Loucy (cell line): ENCODE results near the gene KCNA2.

ENCODE experiments used
- H2AFZ ChIP-seq: fragments of 200-600 bp; sonication (generic); 2 replicates; pipeline ENCODE4 v1.6.0; 2016; ENCODE audit warnings: antibody characterized with exemption, mild to moderate bottlenecking, low read length, moderate library complexity
- H3F3A ChIP-seq: fragments of 200-600 bp; 2 replicates; pipeline ENCODE4 v1.6.0; 2016; ENCODE audit warnings: antibody characterized with exemption, low read depth, mild to moderate bottlenecking
- H3K27me3 ChIP-seq: fragments of 200-600 bp; sonication (generic); 2 replicates; pipeline ENCODE4 v1.6.1; 2014; ENCODE audit warnings: low read length, mild to moderate bottlenecking; ENCODE audit not compliant: insufficient read depth, poor library complexity, severe bottlenecking
- H3K36me3 ChIP-seq: fragments of 200-600 bp; sonication (generic); 2 replicates; pipeline ENCODE4 v1.6.1; 2016; ENCODE audit warnings: low read length; ENCODE audit not compliant: insufficient read depth
- H3K4me1 ChIP-seq: fragments of 200-600 bp; sonication (generic); 2 replicates; pipeline ENCODE4 v1.5.1; 2014; ENCODE audit warnings: low read length, mild to moderate bottlenecking; ENCODE audit not compliant: insufficient read depth, poor library complexity, severe bottlenecking
- H3K4me2 ChIP-seq: fragments of 200-600 bp; sonication (generic); 2 replicates; pipeline ENCODE4 v1.6.0; 2014; ENCODE audit warnings: antibody characterized with exemption, low read length, low read depth, mild to moderate bottlenecking; ENCODE audit not compliant: poor library complexity, severe bottlenecking
- H3K4me3 ChIP-seq: fragments of 200-600 bp; sonication (generic); 2 replicates; pipeline ENCODE4 v1.5.1; 2014; ENCODE audit warnings: low read length, mild to moderate bottlenecking, mixed read lengths; ENCODE audit not compliant: poor library complexity, severe bottlenecking
- H3K79me2 ChIP-seq: fragments of 200-600 bp; sonication (generic); 2 replicates; pipeline ENCODE4 v1.6.1; 2014; ENCODE audit warnings: low read length; ENCODE audit not compliant: insufficient read depth
- H3K9ac ChIP-seq: fragments of 200-600 bp; sonication (generic); 2 replicates; pipeline ENCODE4 v1.6.0; 2014; ENCODE audit warnings: mild to moderate bottlenecking, low read depth, low read length, moderate library complexity; ENCODE audit not compliant: poor library complexity, severe bottlenecking
- H3K9me2 ChIP-seq: fragments of 200-600 bp; sonication (generic); replicated peaks from 2 replicates; pipeline ENCODE4 v1.6.1; 2016; ENCODE audit warnings: low read depth, low read length, mixed read lengths
- H3K9me3 ChIP-seq: fragments of 200-600 bp; sonication (generic); 2 replicates; pipeline ENCODE4 v1.6.1; 2014; ENCODE audit warnings: mild to moderate bottlenecking, antibody characterized with exemption, low read length, low read depth; ENCODE audit not compliant: insufficient read depth
- H4K20me1 ChIP-seq: fragments of 200-600 bp; sonication (generic); 2 replicates; pipeline ENCODE4 v1.6.0; 2014; ENCODE audit warnings: antibody characterized with exemption, low read length, mild to moderate bottlenecking; ENCODE audit not compliant: insufficient read depth, poor library complexity, severe bottlenecking
- EZH2phosphoT487 ChIP-seq: fragments of 200-600 bp; IDR thresholded peaks from 2 replicates; pipeline ENCODE4 v1.6.1; 2018; ENCODE audit warnings: antibody characterized with exemption, mild to moderate bottlenecking, moderate library complexity, borderline replicate concordance
- TF ChIP-seq, protein P1 (sequence below): fragments of 200-600 bp; sonication (generic); conservative IDR thresholded peaks from 2 replicates; pipeline ENCODE4 v1.5.1; 2014; ENCODE audit warnings: mild to moderate bottlenecking, antibody characterized with exemption, low read length

Gene KCNA2

GRCh38 chr1:110638058-110638457 lies 31.9 kb upstream of the KCNA2 start:
- TF ChIP-seq, protein P1, sequence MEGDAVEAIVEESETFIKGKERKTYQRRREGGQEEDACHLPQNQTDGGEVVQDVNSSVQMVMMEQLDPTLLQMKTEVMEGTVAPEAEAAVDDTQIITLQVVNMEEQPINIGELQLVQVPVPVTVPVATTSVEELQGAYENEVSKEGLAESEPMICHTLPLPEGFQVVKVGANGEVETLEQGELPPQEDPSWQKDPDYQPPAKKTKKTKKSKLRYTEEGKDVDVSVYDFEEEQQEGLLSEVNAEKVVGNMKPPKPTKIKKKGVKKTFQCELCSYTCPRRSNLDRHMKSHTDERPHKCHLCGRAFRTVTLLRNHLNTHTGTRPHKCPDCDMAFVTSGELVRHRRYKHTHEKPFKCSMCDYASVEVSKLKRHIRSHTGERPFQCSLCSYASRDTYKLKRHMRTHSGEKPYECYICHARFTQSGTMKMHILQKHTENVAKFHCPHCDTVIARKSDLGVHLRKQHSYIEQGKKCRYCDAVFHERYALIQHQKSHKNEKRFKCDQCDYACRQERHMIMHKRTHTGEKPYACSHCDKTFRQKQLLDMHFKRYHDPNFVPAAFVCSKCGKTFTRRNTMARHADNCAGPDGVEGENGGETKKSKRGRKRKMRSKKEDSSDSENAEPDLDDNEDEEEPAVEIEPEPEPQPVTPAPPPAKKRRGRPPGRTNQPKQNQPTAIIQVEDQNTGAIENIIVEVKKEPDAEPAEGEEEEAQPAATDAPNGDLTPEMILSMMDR, result 0 out of 2 replicates have a peak, but pooled peaks have one; percentile 24
- TF ChIP-seq EZH2phosphoT487, result no peak
- H2AFZ ChIP-seq, result no peak overlapping the region
- H3K9me2 ChIP-seq, result no peaks in the 10 kb centered on the region
- no peaks in the 10 kb centered on the region for H3K27me3 ChIP-seq
- H3K4me1 ChIP-seq, result no peaks in the 10 kb centered on the region
- H3K9me3 ChIP-seq, result no peaks in the 10 kb centered on the region
- H3K4me3 ChIP-seq, result no peak overlapping the region
- H4K20me1 ChIP-seq, result no peaks in the 10 kb centered on the region
- H3K79me2 ChIP-seq, result no peaks in the 10 kb centered on the region
- H3K36me3 ChIP-seq, result no peaks in the 10 kb centered on the region
- no peak overlapping the region for H3K9ac ChIP-seq
- H3F3A ChIP-seq, result no peaks in the 10 kb centered on the region
- no peak overlapping the region for H3K4me2 ChIP-seq

DNA sequence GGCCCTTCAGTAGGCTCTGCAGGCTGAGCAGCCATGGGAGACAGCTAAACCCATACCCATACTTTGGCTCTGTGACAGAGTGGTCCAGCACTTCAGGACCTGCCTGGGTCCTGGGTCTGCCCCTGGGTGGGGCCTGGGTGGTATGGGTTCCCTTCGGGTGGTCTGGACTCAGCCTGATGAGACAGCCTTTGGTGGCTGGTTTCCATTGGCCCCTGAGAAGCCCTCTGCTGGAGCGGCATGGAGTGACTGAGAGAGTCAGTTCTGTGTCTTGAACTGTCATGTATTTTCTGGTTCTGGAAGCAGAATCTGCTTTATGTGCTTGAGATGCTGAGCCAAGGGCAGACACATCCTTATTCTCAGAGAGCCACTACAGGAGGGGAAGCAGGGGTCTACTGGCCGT lies 31.3 kb upstream of the KCNA2 start:
- no peak overlapping the region for H3K4me3 ChIP-seq
- no peaks in the 10 kb centered on the region for H3K4me1 ChIP-seq
- no peak overlapping the region for H2AFZ ChIP-seq
- H3K79me2 ChIP-seq, result no peaks in the 10 kb centered on the region
- H3K9me2 ChIP-seq, result no peaks in the 10 kb centered on the region
- H4K20me1 ChIP-seq, result no peaks in the 10 kb centered on the region
- no peaks in the 10 kb centered on the region for H3K36me3 ChIP-seq
- H3F3A ChIP-seq, result no peaks in the 10 kb centered on the region
- H3K27me3 ChIP-seq, result no peaks in the 10 kb centered on the region
- H3K4me2 ChIP-seq, result no peak overlapping the region
- TF ChIP-seq EZH2phosphoT487, result no peak
- TF ChIP-seq, protein P1, result no peak
- H3K9me3 ChIP-seq, result no peaks in the 10 kb centered on the region
- H3K9ac ChIP-seq, result no peak overlapping the region

DNA sequence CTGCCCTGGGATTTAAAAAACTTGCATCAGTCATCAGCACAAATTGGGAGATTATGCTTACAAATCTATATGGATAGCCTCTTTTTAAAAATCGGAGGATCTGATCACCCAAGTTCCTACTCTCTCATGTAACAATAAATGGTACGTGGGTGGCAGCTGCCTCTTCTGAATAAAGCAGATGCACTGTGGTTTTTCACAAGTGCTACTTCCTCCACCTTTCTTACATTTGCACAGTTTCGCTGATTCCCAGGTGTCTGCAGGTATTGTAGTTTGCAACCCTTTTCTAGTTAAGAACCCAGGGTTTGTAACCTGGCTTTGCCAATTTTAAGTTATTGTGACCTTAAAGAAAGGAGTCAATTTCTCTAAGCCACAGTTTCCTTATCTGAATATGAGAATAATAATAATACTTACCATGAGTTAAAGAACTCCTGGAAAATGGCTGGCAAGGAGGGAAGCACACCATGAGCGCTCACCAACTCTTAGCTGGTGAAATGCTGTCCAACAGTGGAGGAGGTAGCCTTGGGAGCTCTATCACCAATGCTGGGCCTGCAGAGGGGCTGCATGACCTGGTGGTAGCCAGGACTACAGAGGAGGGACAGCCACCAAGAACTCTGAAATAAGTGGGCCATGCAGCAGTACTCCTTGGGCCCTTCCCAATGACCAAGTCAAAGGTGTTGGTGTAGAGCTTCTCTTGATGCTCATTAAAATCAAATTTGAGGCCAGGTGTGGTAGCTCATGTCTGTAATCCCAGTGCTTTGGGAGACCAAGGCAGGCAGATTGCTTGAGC lies 30.2 kb upstream of the KCNA2 start:
- Histone ChIP-seq H3K79me2 (no peaks in the 10 kb centered on the region), H3K9ac (no peak overlapping the region), H2AFZ (no peak overlapping the region), H3K4me1 (peaks cover 10% of the 10 kb centered on the region), H3K9me2 (no peaks in the 10 kb centered on the region), H3K4me2 (no peak overlapping the region), H3K36me3 (no peaks in the 10 kb centered on the region), H4K20me1 (no peaks in the 10 kb centered on the region), H3K9me3 (no peaks in the 10 kb centered on the region), H3K27me3 (no peaks in the 10 kb centered on the region), H3F3A (no peaks in the 10 kb centered on the region), H3K4me3 (no peak overlapping the region)
- TF ChIP-seq EZH2phosphoT487, result no peak
- TF ChIP-seq, protein P1, result no peak
